ENCODE measurements around the gene MAPK12. TPM values are rescaled to one million over a fixed set of nuclear protein-coding genes. Genes with fewer than 3 reads are reported as not detected.

Gene MAPK12
- total RNA-seq, 1 experiment from 2014 or later = 24.9 TPM

DNA sequence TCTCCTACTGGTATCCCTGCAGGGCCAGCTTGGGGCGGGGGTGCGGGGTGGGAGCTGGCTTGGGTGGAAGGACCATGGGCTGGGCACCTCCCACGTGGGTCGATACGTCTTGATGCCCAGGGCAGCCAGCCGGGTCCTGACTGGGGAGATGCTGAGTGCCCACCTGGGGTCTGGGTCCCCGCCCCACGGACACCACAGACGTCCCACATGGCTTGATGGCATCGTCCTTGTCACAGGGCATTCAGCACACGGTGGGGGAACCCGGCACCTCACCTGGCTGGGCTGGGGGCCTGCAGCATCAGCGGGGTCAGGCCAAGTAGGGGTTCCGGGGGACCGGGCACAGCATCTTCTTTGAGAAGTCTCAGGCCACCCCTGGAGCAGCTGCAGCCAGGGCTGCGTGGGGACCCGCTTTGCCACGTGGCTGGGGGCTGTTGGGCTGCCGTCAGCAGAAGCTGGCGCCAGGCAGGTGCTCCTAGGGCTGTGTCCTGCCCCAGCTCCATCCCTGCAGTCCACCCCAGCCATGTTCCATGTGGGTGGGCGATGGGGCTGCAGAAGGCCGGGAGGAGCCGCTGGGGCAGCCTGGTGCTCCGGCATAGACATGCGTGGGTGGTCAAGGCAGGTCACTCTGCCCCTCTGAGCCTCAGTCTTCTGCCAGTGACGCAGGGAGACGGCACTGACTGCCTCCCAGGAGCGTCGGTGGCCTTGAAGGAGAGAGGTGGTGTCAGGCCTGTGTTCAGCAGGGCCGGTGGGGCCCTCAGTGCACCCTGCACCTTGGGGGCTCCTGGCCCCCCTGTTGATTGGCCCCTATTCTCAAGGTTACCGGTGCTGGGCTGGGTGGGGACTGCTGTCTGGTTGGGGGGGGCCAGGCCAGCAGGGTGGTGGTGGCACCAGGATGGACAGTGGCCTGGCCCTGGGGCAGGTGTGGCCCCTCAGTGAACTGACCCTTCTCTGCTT, 52.3 kb downstream of the MAPK12 start:
- intact Hi-C loops (cut with micrococcal nuclease) = loop anchor here (1.0 kb wide), 1 partner anchor 60 kb away; no protein-coding TSS in a partner anchor
- Mint-ChIP-seq H3K27ac (ENCODE audit: low read depth, unreplicated experiment) (no peak overlapping the region), H3K4me3 (ENCODE audit: unreplicated experiment) (no peak overlapping the region), H3K9me3 (ENCODE audit: unreplicated experiment) (no peaks in the 10 kb centered on the region), H3K36me3 (ENCODE audit: insufficient read depth, unreplicated experiment) (peaks cover 79% of the 10 kb centered on the region), H3K4me1 (ENCODE audit: insufficient read depth, unreplicated experiment) (peaks cover 6% of the 10 kb centered on the region), H3K27me3 (ENCODE audit: insufficient read depth, unreplicated experiment) (no peaks in the 10 kb centered on the region)
- ChIA-PET CTCF (interaction anchor here (0.5 to 3.1 kb wide), 5 partner anchors 19 to 404 kb away, joined by 3 to 14 read pairs (median 9); no protein-coding TSS in a partner anchor), POLR2A (interaction anchor here (0.9 to 2.1 kb wide), 2 partner anchors 15 to 60 kb away, joined by 4 to 7 read pairs; no protein-coding TSS in a partner anchor)
- DNase-seq (ENCODE audit: unreplicated experiment) = no peak
- no peak for TF ChIP-seq CTCF (IDR thresholded peaks at IDR 0.05; ENCODE audit: unreplicated experiment)
- BruUV-seq (replicated peaks) = no TSS peak

DNA sequence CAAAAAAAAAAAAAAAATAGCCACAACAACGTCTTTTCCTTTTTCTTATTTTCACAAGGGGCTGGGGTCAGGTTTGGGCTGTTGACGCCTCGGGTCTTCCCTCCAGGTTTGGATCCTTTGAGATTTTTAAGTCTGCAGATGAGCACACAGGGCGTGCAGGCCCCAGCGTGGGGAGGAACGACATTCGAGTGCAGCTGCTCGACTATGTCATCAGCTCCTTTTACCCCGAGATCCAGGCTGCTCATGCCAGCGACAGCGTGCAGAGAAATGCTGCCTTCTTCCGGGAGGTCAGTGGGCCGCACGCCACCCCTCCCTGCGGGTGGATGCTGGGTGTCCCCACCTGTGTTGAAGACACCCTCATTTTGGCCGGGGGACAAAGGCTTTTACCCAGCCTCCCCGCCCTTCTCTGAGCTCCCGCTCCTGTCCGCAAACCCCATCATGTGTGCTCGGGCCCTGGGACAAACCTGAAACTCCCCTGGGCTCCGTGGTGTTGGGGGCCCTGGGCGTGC, 53.0 kb downstream of the MAPK12 start:
- Mint-ChIP-seq H3K4me3 (ENCODE audit: unreplicated experiment) (no peak overlapping the region), H3K27me3 (ENCODE audit: insufficient read depth, unreplicated experiment) (no peaks in the 10 kb centered on the region), H3K9me3 (ENCODE audit: unreplicated experiment) (no peaks in the 10 kb centered on the region), H3K4me1 (ENCODE audit: insufficient read depth, unreplicated experiment) (peaks cover 6% of the 10 kb centered on the region), H3K36me3 (ENCODE audit: insufficient read depth, unreplicated experiment) (peaks cover 75% of the 10 kb centered on the region), H3K27ac (ENCODE audit: low read depth, unreplicated experiment) (no peak overlapping the region)
- no peak for TF ChIP-seq CTCF (IDR thresholded peaks at IDR 0.05; ENCODE audit: unreplicated experiment)
- BruUV-seq (replicated peaks) = no TSS peak
- intact Hi-C loops (cut with micrococcal nuclease) = no loop called here
- ChIA-PET CTCF (interaction anchor here (0.5 to 3.1 kb wide), 6 partner anchors 18 to 404 kb away, joined by 3 to 14 read pairs (median 6); no protein-coding TSS in a partner anchor), POLR2A (interaction anchor here (0.9 to 2.1 kb wide), 2 partner anchors 14 to 60 kb away, joined by 4 to 7 read pairs; no protein-coding TSS in a partner anchor)
- no peak for DNase-seq (ENCODE audit: unreplicated experiment)

- BruUV-seq (replicated peaks) = no TSS peak
- H3K4me3 Mint-ChIP-seq (ENCODE audit: unreplicated experiment) = no peak overlapping the region
- peaks cover 6% of the 10 kb centered on the region for H3K4me1 Mint-ChIP-seq (ENCODE audit: insufficient read depth, unreplicated experiment)
- ChIA-PET POLR2A (interaction anchor here (2.1 kb wide), 1 partner anchor 13 kb away, joined by 7 read pairs; no protein-coding TSS in a partner anchor), CTCF (interaction anchor here (0.7 to 3.1 kb wide), 7 partner anchors 16 to 160 kb away, joined by 3 to 14 read pairs (median 4); no protein-coding TSS in a partner anchor)
- DNase-seq (ENCODE audit: unreplicated experiment) = no peak
- TF ChIP-seq CTCF (IDR thresholded peaks at IDR 0.05; ENCODE audit: unreplicated experiment) = no peak
- peaks cover 74% of the 10 kb centered on the region for H3K36me3 Mint-ChIP-seq (ENCODE audit: insufficient read depth, unreplicated experiment)
- H3K27ac Mint-ChIP-seq (ENCODE audit: low read depth, unreplicated experiment) = no peak overlapping the region
- intact Hi-C loops (cut with micrococcal nuclease) = no loop called here
- no peaks in the 10 kb centered on the region for H3K27me3 Mint-ChIP-seq (ENCODE audit: insufficient read depth, unreplicated experiment)
- H3K9me3 Mint-ChIP-seq (ENCODE audit: unreplicated experiment) = no peaks in the 10 kb centered on the region
These were observed 53.9 kb downstream of the MAPK12 start for GRCh38 chr22:50207383-50208140.
